NCI-H2107 (cell line): ENCODE measurements around the gene PELI2.

Experiments
- DNase-seq: peaks from one replicate; lab custom pipeline; 2025; lab: John Stamatoyannopoulos, UW

Gene PELI2

GRCh38 chr14:56119201-56119981 lies 1.2 kb downstream of the PELI2 start:
- no peak for DNase-seq

GRCh38 chr14:56120091-56120691 lies 2.0 kb downstream of the PELI2 start:
- DNase-seq, result no peak

GRCh38 chr14:56121816-56122215 lies 3.6 kb downstream of the PELI2 start:
- DNase-seq, result no peak

- no peak for DNase-seq
Observed at GRCh38 chr14:56122301-56122700, 4.1 kb downstream of the PELI2 start.

GRCh38 chr14:56124327-56124726 lies 6.1 kb downstream of the PELI2 start:
- DNase-seq, result no peak

GRCh38 chr14:56125772-56126636 lies 7.8 kb downstream of the PELI2 start:
- DNase-seq, result no peak

- no peak for DNase-seq
Observed at GRCh38 chr14:56126637-56126913, 8.4 kb downstream of the PELI2 start.

GRCh38 chr14:56127156-56127555 lies 8.9 kb downstream of the PELI2 start:
- DNase-seq, result no peak

GRCh38 chr14:56129092-56129491 lies 10.9 kb downstream of the PELI2 start:
- no peak for DNase-seq

GRCh38 chr14:56129933-56130332 lies 11.7 kb downstream of the PELI2 start:
- DNase-seq, result no peak

- no peak for DNase-seq
Observed at GRCh38 chr14:56131004-56131864, 13.0 kb downstream of the PELI2 start.

GRCh38 chr14:56131865-56132833 lies 13.9 kb downstream of the PELI2 start:
- DNase-seq, result no peak

GRCh38 chr14:56133547-56133946 lies 15.3 kb downstream of the PELI2 start:
- no peak for DNase-seq

- no peak for DNase-seq
Observed at GRCh38 chr14:56135001-56135400, 16.8 kb downstream of the PELI2 start.

- DNase-seq, result no peak
Observed at GRCh38 chr14:56135668-56136067, 17.5 kb downstream of the PELI2 start.

GRCh38 chr14:56136571-56137452 lies 18.6 kb downstream of the PELI2 start:
- DNase-seq, result no peak

GRCh38 chr14:56137453-56137807 lies 19.2 kb downstream of the PELI2 start:
- DNase-seq, result no peak

- DNase-seq, result no peak
Observed at GRCh38 chr14:56137849-56138248, 19.6 kb downstream of the PELI2 start.

- DNase-seq, result no peak
Observed at GRCh38 chr14:56138928-56139327, 20.7 kb downstream of the PELI2 start.

GRCh38 chr14:56142314-56142713 lies 24.1 kb downstream of the PELI2 start:
- no peak for DNase-seq
